GM21526 (cell line): Measurements from ENCODE around the gene UTP14A.
"Not testable (repeated sequence)": the region's sequence is repeated elsewhere in the genome, so short reads cannot be mapped to it uniquely, and the experiment has no call there.

Source experiments
- ATAC-seq: cut with Tn5 transposase; IDR thresholded peaks from one replicate; pipeline ENCODE4 v1.9.1; 2021; ENCODE audit warnings: moderate library complexity; ENCODE audit not compliant: unreplicated experiment, low FRiP score

Gene UTP14A, protein sequence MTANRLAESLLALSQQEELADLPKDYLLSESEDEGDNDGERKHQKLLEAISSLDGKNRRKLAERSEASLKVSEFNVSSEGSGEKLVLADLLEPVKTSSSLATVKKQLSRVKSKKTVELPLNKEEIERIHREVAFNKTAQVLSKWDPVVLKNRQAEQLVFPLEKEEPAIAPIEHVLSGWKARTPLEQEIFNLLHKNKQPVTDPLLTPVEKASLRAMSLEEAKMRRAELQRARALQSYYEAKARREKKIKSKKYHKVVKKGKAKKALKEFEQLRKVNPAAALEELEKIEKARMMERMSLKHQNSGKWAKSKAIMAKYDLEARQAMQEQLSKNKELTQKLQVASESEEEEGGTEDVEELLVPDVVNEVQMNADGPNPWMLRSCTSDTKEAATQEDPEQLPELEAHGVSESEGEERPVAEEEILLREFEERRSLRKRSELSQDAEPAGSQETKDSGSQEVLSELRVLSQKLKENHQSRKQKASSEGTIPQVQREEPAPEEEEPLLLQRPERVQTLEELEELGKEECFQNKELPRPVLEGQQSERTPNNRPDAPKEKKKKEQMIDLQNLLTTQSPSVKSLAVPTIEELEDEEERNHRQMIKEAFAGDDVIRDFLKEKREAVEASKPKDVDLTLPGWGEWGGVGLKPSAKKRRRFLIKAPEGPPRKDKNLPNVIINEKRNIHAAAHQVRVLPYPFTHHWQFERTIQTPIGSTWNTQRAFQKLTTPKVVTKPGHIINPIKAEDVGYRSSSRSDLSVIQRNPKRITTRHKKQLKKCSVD

DNA sequence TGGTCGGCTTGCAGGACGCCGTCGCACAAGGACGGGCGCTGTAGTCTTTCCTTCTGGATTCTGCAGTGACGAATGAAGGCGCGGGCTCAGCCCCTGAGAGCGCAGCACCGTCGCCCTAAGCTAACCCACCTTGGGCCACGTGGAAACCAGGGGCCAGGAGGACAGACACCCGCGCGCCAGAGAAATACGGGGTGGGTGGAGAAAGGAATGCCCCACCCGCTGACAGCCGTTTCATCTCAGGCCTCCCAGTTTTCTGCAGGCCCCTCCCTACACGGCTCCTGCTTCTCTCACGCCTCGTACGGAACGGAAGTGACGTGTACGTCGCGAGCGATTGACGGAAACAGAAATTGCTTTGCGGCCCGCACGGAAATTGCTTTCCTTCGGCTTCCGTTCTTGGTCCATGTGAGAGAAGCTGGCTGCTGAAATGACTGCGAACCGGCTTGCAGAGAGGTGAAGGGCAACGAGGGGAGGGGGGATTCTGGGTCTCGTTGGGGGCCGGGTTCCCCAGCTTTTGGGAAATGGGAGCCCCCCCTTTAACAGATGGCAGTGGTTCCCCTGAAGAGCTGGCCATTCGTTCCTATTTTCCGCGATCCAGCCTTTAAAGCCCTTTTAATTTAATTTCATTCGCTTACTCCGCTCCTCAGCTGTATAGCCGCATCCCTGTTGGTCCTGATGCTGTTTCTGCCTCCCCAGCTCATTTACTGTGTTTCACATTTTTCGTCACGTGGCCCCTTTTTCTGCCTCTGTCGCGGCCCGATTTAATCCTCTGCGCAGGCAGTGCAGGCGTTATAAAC lies at the start of gene UTP14A:
TSS of gene UTP14A (plus strand) at position 378 of the 794 bp plus-strand sequence. CDS start at position 425, 47 bp downstream.
- peak; percentile 87 for ATAC-seq

DNA sequence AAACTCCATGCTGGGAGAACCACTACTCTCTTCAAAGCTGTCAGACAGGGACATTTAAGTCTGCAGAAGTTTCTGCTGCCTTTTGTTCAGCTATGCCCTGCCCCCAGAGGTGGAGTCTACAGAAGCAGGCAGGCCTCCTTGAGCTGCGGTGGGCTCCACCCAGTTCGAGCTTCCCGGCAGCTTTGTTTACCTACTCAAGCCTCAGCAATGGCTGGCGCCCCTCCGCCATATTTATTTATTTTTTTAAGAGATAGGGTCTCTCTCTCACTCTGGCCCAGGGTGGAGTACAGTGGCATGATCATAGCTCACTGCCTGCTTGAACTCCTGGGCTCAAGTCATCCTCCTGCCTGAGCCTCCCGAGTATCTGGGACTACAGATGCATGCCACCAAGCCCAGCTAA lies 46.8 kb upstream of the UTP14A start:
- not testable (repeated sequence) for ATAC-seq

DNA sequence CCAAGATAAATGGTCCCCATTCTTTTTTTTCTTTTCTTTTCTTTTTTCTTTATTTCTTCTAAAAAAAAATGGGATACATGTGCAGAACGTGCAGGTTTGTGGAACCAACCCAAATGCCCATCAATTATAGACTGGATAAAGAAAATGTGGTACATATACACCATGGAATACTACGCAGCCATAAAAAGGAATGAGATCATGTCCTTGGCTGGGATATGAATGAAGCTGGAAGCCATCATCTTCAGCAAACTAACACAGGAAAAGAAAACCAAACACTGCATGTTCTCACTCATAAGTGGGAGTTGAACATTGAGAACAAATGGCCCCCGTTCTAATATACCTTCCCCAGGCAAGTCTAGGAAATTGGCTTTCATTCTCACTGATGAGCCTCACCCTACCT lies 39.6 kb upstream of the UTP14A start:
- not testable (repeated sequence) for ATAC-seq

DNA sequence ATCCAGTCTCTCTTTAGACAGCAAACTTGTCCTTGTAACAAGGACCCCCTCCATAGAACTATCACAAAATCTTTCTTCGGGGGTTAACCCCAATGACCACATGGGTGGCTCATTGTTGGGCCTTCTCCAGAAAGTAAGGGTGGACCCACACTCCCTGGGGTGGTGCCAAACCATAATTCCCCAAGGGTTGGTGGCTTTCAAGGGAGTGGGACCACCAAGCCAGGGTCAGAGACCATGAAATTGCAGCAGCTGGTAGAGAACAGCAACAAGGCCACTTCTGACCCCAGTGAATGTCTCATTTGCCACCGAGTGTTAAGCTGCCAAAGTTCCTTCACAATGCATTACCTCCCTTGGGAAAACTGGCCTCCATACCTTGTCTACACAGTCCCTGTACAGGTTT lies 33.4 kb upstream of the UTP14A start:
- no peak for ATAC-seq

DNA sequence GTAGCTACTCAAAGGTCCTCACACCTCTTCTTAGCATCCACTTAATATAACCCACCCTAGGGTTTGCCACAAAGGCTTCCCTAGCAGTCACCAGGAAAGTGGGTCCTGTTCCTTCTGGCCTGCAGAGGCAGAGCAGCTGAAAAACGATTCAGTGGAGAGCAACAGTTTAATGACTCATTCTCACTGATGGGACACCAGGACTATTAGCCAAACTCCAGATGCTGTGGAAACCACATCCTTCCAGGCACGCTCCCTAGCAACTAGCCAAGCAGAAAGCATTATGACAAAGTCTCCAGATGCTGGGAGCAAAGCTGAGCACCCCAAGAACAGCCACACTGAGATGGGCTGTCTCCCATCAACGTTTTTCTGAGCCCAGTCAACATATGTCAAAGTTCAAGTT lies 30.3 kb upstream of the UTP14A start:
- no peak for ATAC-seq

DNA sequence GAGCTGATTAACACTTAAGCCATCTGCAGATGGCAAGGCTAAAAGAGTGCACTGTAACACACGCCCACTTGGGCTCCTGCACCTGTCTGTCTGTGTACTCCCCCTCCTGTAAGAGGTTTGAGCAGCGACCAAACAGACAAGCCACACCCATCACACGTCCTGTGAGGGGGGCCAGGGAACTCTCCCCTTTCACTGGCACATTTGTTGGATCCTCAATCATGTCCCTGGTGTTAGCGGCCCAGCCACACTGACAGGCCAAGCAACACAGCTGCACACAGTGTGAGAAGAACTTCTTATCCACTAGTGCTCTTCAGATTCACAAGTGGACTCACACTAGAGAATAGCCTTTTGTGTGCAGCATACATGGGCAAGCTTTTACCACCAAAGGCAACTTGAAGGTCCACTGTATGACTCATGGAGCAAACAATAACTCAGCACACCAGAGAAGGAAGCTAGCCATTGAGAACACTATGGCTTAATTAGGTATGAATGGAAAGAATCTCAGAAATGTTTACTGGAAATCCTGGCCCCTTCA lies 29.1 kb upstream of the UTP14A start:
- ATAC-seq = no peak

DNA sequence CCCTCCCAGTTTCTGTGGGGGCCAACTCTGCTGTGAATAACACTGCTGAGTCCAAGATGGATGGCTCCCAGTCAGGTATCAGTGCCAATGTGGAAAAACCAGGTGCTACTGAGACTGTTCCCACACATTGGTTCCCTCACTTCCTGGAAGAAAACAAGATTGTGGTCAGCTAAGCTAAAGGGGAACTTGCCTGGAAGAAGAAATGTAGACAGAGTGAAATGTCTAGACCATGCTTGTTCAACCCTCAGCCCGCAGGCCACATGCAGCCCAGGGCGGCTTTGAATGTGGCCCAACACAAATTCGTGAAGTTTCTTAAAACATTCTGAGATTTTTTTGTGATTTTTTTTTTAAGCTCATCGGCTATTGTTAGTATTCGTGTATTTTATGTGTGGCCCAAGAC lies 28.6 kb upstream of the UTP14A start:
- no peak for ATAC-seq

DNA sequence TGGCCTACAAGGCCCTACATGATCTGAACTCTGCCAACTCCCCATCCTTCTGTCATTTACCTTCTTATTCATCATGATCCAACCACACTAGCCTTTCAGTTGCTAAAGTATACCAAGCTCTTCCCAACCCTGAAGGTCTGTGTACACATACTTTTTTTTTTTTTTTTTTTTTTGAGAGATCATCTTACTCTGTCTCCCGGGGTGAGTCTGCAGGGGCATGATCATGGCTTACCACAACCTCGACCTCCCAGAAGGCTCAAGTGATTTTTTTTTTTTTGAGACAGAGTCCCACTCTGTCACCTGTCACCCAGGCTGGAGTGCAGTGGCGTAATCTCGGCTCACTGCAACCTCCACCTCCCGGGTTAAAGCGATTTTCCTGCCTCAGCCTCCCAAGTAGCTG lies 5.9 kb upstream of the UTP14A start:
- ATAC-seq = no peak

DNA sequence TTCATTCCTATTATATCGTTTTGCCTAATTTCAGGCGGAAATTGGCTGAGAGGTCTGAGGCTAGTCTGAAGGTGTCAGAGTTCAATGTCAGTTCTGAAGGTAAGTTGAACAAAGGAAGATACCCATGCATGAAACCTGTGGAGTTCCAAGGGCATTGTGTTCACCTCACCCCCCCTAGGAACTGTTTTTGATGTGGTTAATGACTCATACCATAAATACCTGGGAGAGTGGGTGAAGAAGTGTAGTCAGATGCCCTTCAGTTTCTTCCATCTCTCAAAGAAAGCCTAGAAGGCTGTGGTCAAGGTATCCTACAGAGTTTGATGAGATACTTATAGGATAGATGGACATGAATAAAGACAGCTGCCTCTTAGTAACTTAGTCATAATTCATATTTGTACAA lies 2.7 kb downstream of the UTP14A start:
- no peak for ATAC-seq

DNA sequence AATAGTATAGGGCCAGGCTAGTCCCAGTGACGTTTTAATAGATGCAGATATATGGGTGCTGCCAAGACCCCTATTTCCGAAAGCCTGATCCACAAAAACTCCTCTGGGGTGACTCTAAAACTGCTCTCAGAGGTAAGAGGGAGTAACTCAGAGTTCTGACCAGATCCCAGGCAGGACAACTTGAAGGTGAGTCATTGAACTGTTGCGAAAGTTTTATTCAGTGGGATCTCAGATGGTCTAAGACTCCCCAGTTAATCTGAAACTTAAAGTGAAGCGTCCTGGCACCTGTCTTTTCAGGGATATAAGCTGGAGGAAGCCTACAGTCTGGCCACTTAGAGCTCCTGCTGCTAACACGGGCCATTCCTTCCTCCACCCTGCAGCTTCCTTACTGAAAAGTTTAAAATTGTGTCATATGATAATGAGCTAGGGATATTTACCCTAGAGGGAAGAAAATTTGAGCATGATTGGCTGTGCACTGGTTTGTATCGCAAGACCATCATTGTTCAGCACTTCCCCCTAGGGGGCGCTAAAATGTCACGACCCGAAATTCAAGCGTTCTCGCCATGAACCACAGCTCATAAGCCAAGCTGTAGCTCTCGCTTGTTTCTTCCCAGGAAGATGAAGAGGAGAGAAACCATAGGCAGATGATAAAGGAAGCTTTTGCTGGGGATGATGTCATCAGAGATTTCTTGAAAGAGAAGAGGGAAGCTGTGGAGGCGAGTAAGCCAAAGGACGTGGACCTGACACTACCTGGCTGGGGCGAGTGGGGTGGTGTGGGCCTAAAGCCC lies 19.5 kb downstream of the UTP14A start:
- ATAC-seq = no peak

DNA sequence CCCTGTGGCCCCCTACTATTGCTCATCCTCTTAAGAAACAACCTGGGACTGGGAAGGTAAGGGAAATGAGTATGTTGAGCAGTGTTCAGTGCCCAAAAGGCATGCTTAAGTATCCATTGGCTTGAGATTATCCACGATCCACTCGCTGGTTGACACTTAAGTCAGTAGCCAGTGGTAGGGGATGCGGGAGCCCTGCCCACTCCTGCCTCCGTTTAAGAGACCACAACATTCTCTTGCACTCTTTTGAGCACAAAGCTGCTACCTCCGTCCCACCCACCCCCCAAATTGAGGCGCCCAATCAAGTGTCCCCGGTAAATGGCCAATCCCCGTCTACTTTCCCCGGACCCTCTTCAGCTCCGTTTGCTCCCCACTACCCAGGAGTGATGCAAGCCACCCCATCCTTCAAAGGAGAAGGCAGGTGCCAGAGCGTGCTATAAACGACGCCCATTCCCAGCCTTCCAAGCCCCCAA lies 25.0 kb downstream of the UTP14A start:
- peak; percentile 3 for ATAC-seq

DNA sequence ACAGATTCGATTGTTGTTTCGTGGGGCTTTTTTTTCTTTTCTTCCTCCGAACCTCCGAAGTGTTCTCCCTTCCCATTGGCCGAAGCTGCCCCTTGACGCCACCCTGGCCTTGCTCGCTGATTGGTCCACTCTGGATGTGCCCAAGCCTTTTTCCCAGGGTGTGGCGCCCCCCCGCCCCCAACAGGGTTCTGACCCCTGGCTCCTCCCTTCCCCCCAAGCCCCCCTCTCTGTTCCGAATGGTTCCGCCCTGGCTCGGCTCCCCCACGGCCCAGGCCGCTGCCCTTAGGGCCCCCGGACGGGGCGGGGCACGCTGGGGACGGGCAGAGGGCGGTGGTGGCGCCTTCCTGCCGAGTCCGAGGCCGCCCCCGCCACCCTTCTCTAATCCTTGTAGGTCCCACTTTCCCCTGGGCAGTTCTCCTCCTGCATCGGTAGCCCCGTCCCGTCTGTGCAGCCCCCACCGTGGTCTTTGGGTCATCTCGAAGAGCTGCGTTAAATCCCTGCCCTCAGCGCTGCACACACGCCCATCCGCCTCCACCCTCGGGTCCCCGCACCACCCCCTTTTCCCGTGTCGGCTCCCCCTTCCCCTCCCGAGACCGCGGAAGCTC lies 25.5 kb downstream of the UTP14A start:
- peak; percentile 56 for ATAC-seq

DNA sequence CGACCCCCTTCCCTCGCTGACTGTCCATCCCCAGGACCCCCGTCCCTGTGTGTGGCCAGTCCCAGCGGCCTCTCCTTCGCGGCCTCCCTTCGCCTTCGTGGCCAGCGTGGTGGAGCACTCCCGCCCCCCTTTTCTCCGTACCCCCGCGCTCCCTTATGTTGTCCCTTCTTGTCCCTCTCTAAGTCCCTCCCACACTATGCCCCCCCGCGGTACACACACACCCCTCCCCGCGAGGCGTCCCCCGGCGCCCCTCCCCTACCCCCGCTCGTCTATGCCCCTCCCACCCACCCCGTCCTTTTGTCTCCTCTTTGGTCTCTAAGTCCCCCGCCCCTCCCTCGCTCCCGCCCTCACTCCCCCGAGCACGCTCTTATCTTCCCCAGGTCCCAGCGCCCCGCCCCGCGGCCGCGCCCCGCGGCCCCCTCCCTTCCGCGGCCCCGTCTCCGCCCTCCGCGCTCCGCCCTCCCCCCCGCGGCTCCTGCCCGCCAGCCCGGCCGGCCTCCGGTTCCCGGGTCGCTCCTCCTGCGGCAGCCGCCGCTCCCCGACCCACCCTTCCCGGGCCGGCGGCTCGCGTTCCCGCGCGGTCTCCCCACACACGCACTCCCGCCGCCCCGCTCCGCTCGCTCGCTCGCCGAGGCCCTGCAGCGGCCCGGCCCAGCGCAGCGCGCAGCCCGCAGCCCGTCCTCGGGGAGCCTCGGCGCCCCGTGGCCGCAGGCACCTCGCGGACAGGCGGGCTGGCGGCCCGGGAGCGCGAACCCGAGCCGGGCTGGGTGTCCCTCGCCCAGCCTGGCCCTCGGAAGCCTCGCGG lies 26.3 kb downstream of the UTP14A start:
- ATAC-seq = no peak

DNA sequence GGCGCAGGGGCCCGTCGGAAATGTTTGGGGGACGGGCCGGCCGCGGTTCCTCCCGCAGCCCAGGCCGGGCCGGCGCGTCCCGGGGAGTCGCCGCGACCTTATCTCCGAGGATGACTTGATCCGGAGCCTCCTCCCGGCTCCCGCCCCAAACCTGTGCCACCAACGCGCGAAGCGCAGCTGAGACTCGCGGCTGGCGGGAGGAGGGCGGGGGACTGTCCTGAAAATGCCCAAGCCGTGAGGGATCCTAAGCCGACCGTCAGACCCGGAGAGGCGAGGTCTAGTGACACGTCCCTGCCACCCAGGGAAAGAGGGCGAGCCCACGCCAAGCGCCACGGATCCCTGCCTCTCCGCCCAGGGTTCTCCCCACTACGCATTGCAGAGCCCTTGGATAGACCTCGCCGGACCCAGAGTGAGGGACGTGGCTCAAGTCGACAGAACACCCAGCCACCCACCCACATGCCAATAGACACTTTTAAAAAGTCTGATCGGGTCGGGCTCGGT lies 26.9 kb downstream of the UTP14A start:
- ATAC-seq = no peak

DNA sequence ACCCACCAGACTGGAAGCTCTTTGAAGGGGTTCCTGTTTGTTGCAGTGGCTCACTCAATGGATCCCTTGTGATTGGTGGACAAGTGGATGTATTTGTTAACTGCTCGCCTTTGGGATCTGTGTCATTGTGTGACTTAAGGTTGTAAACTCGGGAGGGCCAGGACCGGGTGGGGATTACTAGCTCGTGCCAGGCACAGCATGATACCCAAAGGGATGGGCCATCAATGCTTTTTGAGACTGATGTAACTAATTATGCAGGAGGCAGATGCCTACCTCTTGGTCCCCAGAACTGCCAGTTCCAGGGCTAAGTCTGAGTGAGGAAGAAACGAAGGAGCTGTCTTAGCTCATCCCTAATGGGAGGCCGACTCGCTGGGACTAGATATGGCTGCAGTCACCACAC lies 27.7 kb downstream of the UTP14A start:
- no peak for ATAC-seq

DNA sequence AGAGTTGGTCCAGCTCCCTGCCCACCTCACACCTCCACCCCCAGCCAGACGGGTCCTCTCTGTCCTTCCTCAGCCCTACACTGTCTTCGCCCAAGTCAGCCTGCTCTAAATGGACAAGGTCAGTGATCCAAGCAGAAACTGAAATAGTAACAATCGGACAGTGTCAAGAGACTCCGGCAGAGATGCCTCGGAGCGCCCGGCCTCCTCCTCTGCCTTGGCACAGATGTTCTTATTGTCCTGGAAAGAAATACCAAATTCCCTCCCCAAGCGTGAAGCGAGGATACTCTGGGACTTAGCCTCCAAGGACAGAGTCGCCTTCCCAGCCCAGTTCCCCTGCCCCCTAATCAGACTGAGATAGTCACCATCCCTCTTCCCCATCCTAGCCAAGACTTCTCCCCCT lies 28.5 kb downstream of the UTP14A start:
- no peak for ATAC-seq

DNA sequence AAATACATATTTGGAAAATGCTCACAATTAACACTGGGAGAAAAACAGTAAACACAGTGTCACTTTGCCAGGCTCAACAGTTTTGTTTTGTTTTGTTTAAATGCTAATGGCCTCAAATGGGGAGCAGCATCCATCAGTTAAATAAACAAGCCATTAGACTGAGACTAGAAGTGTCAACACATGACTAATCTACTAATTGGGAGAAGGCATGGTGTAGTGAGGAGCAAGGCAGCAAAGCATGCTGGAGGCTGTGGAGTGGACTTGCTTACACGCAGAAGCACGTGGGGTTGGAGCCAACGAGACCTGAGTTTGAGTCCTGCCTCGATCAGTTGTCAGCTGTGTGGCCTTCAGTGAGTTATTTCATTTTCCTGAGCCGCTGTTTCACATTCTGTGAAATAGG lies 29.0 kb downstream of the UTP14A start:
- no peak for ATAC-seq

DNA sequence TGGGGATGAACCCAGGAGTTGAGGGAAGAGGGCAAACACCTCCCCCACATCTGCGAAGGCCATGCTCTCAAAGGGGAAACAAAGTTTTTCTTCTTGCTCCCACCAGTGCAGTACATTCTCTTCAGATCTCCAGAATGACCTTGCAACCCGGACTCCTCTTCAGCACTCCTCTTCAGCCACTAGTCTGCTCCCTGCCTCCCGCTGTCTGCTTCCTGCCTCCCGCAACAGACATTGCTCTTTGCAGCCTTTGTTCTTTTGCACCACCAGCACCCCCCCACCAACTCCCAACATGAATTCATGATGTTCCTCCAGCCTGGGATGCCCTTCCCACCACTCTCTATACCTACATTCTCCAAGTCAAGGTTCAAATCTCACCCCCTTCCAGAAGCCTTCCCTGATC lies 32.1 kb downstream of the UTP14A start:
- no peak for ATAC-seq

DNA sequence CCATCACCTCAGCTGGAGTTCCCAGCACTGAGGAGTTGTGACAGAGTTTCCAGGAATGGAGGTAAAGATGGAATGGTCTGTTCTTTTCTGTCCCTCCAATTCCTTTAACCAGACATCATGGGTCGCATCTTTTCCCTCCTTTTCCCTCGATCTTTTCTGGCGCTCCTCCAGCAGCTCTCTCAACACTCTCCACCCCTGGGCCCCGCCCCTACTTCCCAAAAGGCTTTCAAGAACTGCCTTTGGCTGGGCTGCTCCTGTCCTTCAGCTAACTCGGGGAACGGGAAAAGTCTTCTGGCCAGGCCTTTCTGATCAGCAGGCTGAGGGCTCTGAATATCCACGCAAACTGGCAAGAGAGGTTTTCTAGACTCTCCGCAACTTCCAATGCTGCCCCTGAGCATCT lies 34.0 kb downstream of the UTP14A start:
- no peak for ATAC-seq
